A673 (cell line): ENCODE data around the gene PHF2. TPM values are rescaled to one million over a fixed set of nuclear protein-coding genes. Genes with fewer than 3 reads are reported as not detected.

Experiments used
- BruUV-seq: library from RNA; stranded (reverse); fragments of 400-500 nt; replicated peaks from 2 replicates; lab custom pipeline; 2021; lab: Mats Ljungman, UMichigan
- CTCF ChIA-PET: fragments of 300-600 bp; sonication (Branson Sonifier 250); formaldehyde crosslinking; loops from one replicate; lab custom pipeline; 2022; ENCODE audit warnings: antibody characterized with exemption; lab: Charles Lee
- POLR2A ChIA-PET: fragments of 300-600 bp; sonication (Branson Sonifier 250); formaldehyde crosslinking; loops from one replicate; lab custom pipeline; 2022; ENCODE audit warnings: antibody characterized with exemption; ENCODE audit not compliant: low non-redundant PET; lab: Charles Lee
- DNase-seq: peaks from one replicate; pipeline ENCODE4 v3.0.0-alpha.2; 2015; ENCODE audit warnings: low spot score
- H3K27ac ChIP-seq: fragments of 200-600 bp; sonication (generic); 2 replicates; pipeline ENCODE4 v1.5.1; 2016; ENCODE audit warnings: mixed run types, low read depth, mild to moderate bottlenecking, mixed read lengths, antibody characterized with exemption, low read length; ENCODE audit not compliant: poor library complexity, severe bottlenecking
- H3K27me3 ChIP-seq: fragments of 200-600 bp; sonication (generic); replicated peaks from 2 replicates; pipeline ENCODE4 v1.6.1; 2017; ENCODE audit warnings: mixed run types, low read depth, mild to moderate bottlenecking, mixed read lengths, antibody characterized with exemption, low read length; ENCODE audit not compliant: insufficient read depth, poor library complexity
- H3K36me3 ChIP-seq: fragments of 200-600 bp; sonication (generic); 2 replicates; pipeline ENCODE4 v1.6.1; 2016; ENCODE audit warnings: mixed run types, mild to moderate bottlenecking, mixed read lengths, antibody characterized with exemption, low read length; ENCODE audit not compliant: insufficient read depth, poor library complexity, severe bottlenecking
- H3K4me1 ChIP-seq: fragments of 200-600 bp; sonication (generic); 2 replicates; pipeline ENCODE4 v1.6.1; 2017; ENCODE audit warnings: mixed run types, mild to moderate bottlenecking, mixed read lengths, antibody characterized with exemption, low read length; ENCODE audit not compliant: insufficient read depth, poor library complexity, severe bottlenecking
- H3K4me3 ChIP-seq: fragments of 200-600 bp; sonication (generic); 2 replicates; pipeline ENCODE4 v1.5.1; 2016; ENCODE audit warnings: low read depth, mixed run types, mild to moderate bottlenecking, mixed read lengths, low read length; ENCODE audit not compliant: poor library complexity, severe bottlenecking
- H3K9me3 ChIP-seq: fragments of 200-600 bp; sonication (generic); 2 replicates; pipeline ENCODE4 v1.6.1; 2016; ENCODE audit warnings: mixed run types, low read depth, mild to moderate bottlenecking, mixed read lengths, antibody characterized with exemption, low read length; ENCODE audit not compliant: poor library complexity, severe bottlenecking
- EZH2 ChIP-seq: fragments of 200-600 bp; sonication (generic); IDR thresholded peaks from 2 replicates; pipeline ENCODE4 v1.6.1; 2017; ENCODE audit warnings: borderline replicate concordance, low read depth, mild to moderate bottlenecking, mixed read lengths, antibody characterized with exemption, low read length; ENCODE audit not compliant: poor library complexity, severe bottlenecking
- intact Hi-C: fragments of 100-400 bp; cut with micrococcal nuclease; formaldehyde crosslinking; loops from one replicate; pipeline ENCODE4 v1.10.0; 2022; ENCODE audit not compliant: unreplicated experiment
- total RNA-seq: library from RNA; stranded (reverse); gene quantifications from 2 replicates; pipeline ENCODE4 v1.2.3, GENCODE V29; 2021
- TF ChIP-seq, protein P1 (sequence below): fragments of 300-800, 200-600 bp; sonication (generic); conservative IDR thresholded peaks from 2 replicates; pipeline ENCODE4 v1.5.1; 2017; ENCODE audit warnings: low read depth, mild to moderate bottlenecking, antibody characterized with exemption, low read length, moderate library complexity, mixed read lengths

Gene PHF2
- total RNA-seq, 1 experiment from 2014 or later: 32.7 TPM

DNA sequence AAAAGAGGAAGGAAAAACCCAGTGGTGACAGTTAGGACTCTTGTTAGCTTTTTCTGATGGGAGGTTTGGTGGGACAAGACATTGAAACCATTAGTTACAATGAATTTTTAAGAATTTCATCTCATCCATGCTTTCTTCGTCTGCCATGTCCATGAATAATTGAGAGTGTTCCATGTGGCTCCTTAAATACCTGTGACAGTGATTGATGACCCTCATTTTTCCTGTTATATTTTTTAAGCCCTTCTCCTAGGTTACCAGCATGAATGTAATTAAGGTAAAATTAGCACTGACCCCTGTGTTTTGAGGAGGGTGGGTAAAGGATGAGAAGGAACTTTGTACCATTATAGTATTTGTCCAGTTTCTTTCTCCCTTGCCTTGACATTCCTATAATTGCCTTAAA, 23.5 kb upstream of the PHF2 start:
- no peaks in the 10 kb centered on the region for H3K9me3 ChIP-seq
- peaks cover 37% of the 10 kb centered on the region for H3K36me3 ChIP-seq
- intact Hi-C loops: no loop called here
- no peak overlapping the region for H3K27ac ChIP-seq
- TF ChIP-seq EZH2: no peak
- POLR2A ChIA-PET: no interaction called here
- no peaks in the 10 kb centered on the region for H3K27me3 ChIP-seq
- BruUV-seq: no TSS peak
- no peak for DNase-seq
- H3K4me1 ChIP-seq: no peaks in the 10 kb centered on the region
- CTCF ChIA-PET: no interaction called here
- no peak overlapping the region for H3K4me3 ChIP-seq

GRCh38 chr9:93555370-93555769, 21.0 kb upstream of the PHF2 start:
- no peaks in the 10 kb centered on the region for H3K27me3 ChIP-seq
- no peaks in the 10 kb centered on the region for H3K4me1 ChIP-seq
- CTCF ChIA-PET: no interaction called here
- no TSS peak for BruUV-seq
- intact Hi-C loops: no loop called here
- no peak for DNase-seq
- H3K9me3 ChIP-seq: no peaks in the 10 kb centered on the region
- POLR2A ChIA-PET: no interaction called here
- TF ChIP-seq, protein P1, sequence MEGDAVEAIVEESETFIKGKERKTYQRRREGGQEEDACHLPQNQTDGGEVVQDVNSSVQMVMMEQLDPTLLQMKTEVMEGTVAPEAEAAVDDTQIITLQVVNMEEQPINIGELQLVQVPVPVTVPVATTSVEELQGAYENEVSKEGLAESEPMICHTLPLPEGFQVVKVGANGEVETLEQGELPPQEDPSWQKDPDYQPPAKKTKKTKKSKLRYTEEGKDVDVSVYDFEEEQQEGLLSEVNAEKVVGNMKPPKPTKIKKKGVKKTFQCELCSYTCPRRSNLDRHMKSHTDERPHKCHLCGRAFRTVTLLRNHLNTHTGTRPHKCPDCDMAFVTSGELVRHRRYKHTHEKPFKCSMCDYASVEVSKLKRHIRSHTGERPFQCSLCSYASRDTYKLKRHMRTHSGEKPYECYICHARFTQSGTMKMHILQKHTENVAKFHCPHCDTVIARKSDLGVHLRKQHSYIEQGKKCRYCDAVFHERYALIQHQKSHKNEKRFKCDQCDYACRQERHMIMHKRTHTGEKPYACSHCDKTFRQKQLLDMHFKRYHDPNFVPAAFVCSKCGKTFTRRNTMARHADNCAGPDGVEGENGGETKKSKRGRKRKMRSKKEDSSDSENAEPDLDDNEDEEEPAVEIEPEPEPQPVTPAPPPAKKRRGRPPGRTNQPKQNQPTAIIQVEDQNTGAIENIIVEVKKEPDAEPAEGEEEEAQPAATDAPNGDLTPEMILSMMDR: no peak
- TF ChIP-seq EZH2: no peak
- no peak overlapping the region for H3K27ac ChIP-seq
- H3K36me3 ChIP-seq: peaks cover 48% of the 10 kb centered on the region
- H3K4me3 ChIP-seq: no peak overlapping the region

- ChIA-PET POLR2A (no interaction called here), CTCF (no interaction called here)
- Histone ChIP-seq H3K27me3 (no peaks in the 10 kb centered on the region), H3K9me3 (no peaks in the 10 kb centered on the region), H3K27ac (no peak overlapping the region), H3K36me3 (peaks cover 51% of the 10 kb centered on the region), H3K4me3 (no peak overlapping the region), H3K4me1 (no peaks in the 10 kb centered on the region)
- intact Hi-C loops: no loop called here
- TF ChIP-seq, protein P1: no peak
- no peak for TF ChIP-seq EZH2
- DNase-seq: no peak
- no TSS peak for BruUV-seq
Observed at GRCh38 chr9:93557366-93558137, 18.8 kb upstream of the PHF2 start.
